Measurements from ENCODE around the gene CNGA2. TPM values are rescaled to one million over a fixed set of nuclear protein-coding genes. Genes with fewer than 3 reads are reported as not detected.

Gene CNGA2
- total RNA-seq, 1 donor from 2014 or later: not detected

GRCh38 chrX:151780621-151781020 is 46.1 kb downstream of the CNGA2 start:
- intact Hi-C loops (cut with DNase I): no loop called here
- Histone ChIP-seq H3K4me3 (no peak overlapping the region), H3K27me3 (ENCODE audit: low read depth) (no peaks in the 10 kb centered on the region), H3K4me1 (no peaks in the 10 kb centered on the region), H3K27ac (no peak overlapping the region), H3K9me3 (no peaks in the 10 kb centered on the region), H3K36me3 (no peaks in the 10 kb centered on the region)
- DNase-seq (no peak), ATAC-seq (no peak)
- no peak for TF ChIP-seq CTCF (IDR thresholded peaks at IDR 0.05)

GRCh38 chrX:151789179-151789800 is 54.7 kb downstream of the CNGA2 start:
- Histone ChIP-seq H3K27ac (no peak overlapping the region), H3K4me1 (no peaks in the 10 kb centered on the region), H3K27me3 (ENCODE audit: low read depth) (no peaks in the 10 kb centered on the region), H3K4me3 (no peak overlapping the region), H3K9me3 (no peaks in the 10 kb centered on the region), H3K36me3 (no peaks in the 10 kb centered on the region)
- intact Hi-C loops (cut with DNase I): no loop called here
- DNase-seq: no peak
- no peak for TF ChIP-seq CTCF (IDR thresholded peaks at IDR 0.05)
- ATAC-seq: no peak

GRCh38 chrX:151790481-151791160 is 56.1 kb downstream of the CNGA2 start:
- DNase-seq (no peak), ATAC-seq (no peak)
- intact Hi-C loops (cut with DNase I): no loop called here
- H3K27ac ChIP-seq: no peak overlapping the region
- no peaks in the 10 kb centered on the region for H3K4me1 ChIP-seq
- H3K9me3 ChIP-seq: no peaks in the 10 kb centered on the region
- no peaks in the 10 kb centered on the region for H3K36me3 ChIP-seq
- H3K4me3 ChIP-seq: no peak overlapping the region
- no peaks in the 10 kb centered on the region for H3K27me3 ChIP-seq (ENCODE audit: low read depth)
- TF ChIP-seq CTCF (IDR thresholded peaks at IDR 0.05): no peak

GRCh38 chrX:151791961-151792360 is 57.4 kb downstream of the CNGA2 start:
- no peak for TF ChIP-seq CTCF (IDR thresholded peaks at IDR 0.05)
- H3K9me3 ChIP-seq: no peaks in the 10 kb centered on the region
- H3K27ac ChIP-seq: no peak overlapping the region
- ATAC-seq (no peak), DNase-seq (no peak)
- no peaks in the 10 kb centered on the region for H3K36me3 ChIP-seq
- no peaks in the 10 kb centered on the region for H3K4me1 ChIP-seq
- no peak overlapping the region for H3K4me3 ChIP-seq
- intact Hi-C loops (cut with DNase I): no loop called here
- no peaks in the 10 kb centered on the region for H3K27me3 ChIP-seq (ENCODE audit: low read depth)

- no peak for ATAC-seq
- no peaks in the 10 kb centered on the region for H3K4me1 ChIP-seq
- H3K9me3 ChIP-seq: no peaks in the 10 kb centered on the region
- no peak for DNase-seq
- H3K36me3 ChIP-seq: no peaks in the 10 kb centered on the region
- H3K27ac ChIP-seq: no peak overlapping the region
- TF ChIP-seq CTCF (IDR thresholded peaks at IDR 0.05): no peak
- H3K27me3 ChIP-seq (ENCODE audit: low read depth): no peaks in the 10 kb centered on the region
- intact Hi-C loops (cut with DNase I): no loop called here
- H3K4me3 ChIP-seq: no peak overlapping the region
Observed at GRCh38 chrX:151792505-151792904, 58.0 kb downstream of the CNGA2 start.

All from lower lobe of right lung (tissue), 2 donors.